ENCODE results near the gene CASP3.
"Not testable (repeated sequence)": the region's sequence is repeated elsewhere in the genome, so short reads cannot be mapped to it uniquely, and the experiment has no call there.

Gene CASP3

DNA sequence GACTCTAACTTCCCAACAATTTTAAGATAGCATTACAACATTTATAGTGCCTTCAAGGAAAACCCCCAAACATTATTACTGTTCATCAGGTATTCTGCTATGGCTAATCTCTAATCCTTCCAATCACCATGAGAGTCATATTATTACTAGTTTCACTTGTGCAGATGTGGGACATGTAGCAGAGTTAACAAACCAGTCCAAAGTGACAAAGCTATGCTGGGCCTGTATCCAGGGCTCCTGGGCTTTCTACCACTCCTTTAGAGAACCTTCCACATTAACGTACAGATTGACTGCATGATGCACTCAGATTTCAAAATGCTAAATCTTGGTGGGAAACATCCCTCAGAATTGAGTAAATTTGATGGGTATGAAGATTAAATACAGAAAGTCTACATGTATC, 16.4 kb downstream of the CASP3 start:
- TF ChIP-seq, protein P1, sequence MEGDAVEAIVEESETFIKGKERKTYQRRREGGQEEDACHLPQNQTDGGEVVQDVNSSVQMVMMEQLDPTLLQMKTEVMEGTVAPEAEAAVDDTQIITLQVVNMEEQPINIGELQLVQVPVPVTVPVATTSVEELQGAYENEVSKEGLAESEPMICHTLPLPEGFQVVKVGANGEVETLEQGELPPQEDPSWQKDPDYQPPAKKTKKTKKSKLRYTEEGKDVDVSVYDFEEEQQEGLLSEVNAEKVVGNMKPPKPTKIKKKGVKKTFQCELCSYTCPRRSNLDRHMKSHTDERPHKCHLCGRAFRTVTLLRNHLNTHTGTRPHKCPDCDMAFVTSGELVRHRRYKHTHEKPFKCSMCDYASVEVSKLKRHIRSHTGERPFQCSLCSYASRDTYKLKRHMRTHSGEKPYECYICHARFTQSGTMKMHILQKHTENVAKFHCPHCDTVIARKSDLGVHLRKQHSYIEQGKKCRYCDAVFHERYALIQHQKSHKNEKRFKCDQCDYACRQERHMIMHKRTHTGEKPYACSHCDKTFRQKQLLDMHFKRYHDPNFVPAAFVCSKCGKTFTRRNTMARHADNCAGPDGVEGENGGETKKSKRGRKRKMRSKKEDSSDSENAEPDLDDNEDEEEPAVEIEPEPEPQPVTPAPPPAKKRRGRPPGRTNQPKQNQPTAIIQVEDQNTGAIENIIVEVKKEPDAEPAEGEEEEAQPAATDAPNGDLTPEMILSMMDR (IDR thresholded peaks at IDR 0.05; ENCODE audit: borderline replicate concordance, insufficient read depth, low read depth, low read length) = no peak
- H3K4me3 ChIP-seq (ENCODE audit: low read depth, low read length) = no peak overlapping the region

- H3K4me3 ChIP-seq (ENCODE audit: low read depth, low read length) = no peak overlapping the region
- TF ChIP-seq, protein P1 (IDR thresholded peaks at IDR 0.05; ENCODE audit: borderline replicate concordance, insufficient read depth, low read depth, low read length) = no peak
Measured at GRCh38 chr4:184628103-184628502, 21.1 kb downstream of the CASP3 start.

- not testable (repeated sequence) for H3K4me3 ChIP-seq (ENCODE audit: low read depth, low read length)
Measured at GRCh38 chr4:184625783-184626596, 23.3 kb downstream of the CASP3 start.

DNA sequence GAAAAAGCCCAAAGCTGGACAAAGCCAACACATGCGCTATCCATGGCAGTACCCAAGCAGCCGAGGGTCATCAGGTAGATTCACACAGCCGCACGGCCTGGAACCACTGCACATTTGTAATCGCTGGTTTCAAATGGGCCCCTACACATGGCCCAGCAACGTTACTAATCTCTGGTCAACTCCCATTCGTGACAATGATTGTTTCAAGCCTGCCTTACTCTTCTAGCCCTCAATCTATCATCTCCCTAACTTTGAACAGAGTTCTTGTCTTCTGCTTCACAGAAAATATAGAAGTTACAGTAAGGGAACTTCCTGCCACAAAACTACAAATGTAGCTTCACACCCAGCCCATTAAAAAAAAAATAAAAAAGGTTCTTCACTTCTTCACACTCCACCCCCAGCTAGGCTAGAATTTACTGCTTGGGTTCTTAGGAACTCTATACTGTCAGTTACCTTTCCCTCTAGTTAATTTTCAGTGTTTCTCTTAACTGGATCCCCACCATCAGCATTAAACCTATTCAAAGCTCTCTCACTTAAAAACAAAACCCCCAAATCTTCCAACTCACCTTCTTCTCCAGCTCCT, 24.2 kb downstream of the CASP3 start:
- H3K4me3 ChIP-seq (ENCODE audit: low read depth, low read length) = no peak overlapping the region
- TF ChIP-seq, protein P1 (IDR thresholded peaks at IDR 0.05; ENCODE audit: borderline replicate concordance, insufficient read depth, low read depth, low read length) = no peak

GRCh38 chr4:184624504-184624903, 24.7 kb downstream of the CASP3 start:
- H3K4me3 ChIP-seq (ENCODE audit: low read depth, low read length) = not testable (repeated sequence)

DNA sequence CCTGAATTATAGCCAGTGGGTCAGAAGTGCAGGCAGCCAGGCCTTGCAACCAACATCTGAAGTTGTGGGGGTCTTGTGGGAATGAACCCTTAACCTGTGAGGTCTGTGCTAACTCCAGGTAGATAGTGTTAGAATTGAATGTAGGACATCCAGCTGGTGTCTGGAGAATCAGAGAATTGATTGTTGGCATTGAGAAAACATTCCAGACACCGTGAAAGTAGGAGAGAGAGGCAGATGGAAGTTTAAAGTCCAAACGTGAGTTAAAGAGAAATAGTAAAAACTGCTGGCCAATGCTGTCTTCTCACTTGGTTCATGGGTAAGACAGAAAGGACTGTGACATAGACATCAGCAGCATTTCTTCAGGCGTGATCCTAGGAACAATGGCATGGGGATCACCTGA, 27.7 kb downstream of the CASP3 start:
- TF ChIP-seq, protein P1 (IDR thresholded peaks at IDR 0.05; ENCODE audit: borderline replicate concordance, insufficient read depth, low read depth, low read length) = no peak

DNA sequence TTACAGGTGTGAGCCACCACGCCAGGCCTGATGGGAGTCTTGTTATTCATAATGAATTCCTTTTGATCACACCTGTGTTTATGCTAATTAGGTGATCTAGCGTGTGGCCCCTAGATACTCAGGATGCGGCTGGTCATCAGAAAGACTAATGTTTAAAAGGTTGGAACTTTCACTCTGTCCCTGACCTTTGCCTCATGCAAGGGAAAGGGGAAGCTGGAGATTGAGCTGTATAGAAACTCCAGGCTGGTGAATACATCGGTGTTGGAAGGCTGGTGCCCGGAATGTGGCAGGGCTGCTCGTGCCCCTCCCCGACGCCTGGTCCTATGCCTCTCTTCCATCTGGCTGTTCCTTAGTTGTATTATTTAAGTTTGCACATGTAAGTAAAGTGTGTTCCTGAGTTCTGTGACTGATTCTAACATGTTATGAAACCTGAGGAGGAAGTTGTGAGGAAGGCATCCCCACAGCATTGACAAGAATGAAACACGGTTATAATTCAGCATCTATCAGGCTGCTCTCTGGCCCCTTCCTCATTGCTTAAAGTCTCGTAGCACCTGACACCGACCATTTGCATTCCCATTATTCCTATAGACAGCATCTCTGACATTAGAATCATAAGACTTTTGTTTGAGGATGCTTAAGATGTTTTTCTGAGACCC, 28.9 kb downstream of the CASP3 start:
- H3K4me3 ChIP-seq (ENCODE audit: low read depth, low read length) = no peak overlapping the region
- TF ChIP-seq, protein P1 (IDR thresholded peaks at IDR 0.05; ENCODE audit: borderline replicate concordance, insufficient read depth, low read depth, low read length) = no peak

More for the DNA sequence above, 27.7 kb downstream of the CASP3 start:
- H3K4me3 ChIP-seq (ENCODE audit: low read depth, low read length) = no peak overlapping the region

Measured in GM12875 (cell line).